GM19099 (cell line): ENCODE measurements around the gene CAMK2D.

ENCODE experiments used
- POLR2A ChIP-seq: IDR thresholded peaks from 3 replicates; pipeline ENCODE4 v1.6.1; 2011; ENCODE audit warnings: low read depth; ENCODE audit not compliant: insufficient read length; ENCODE audit errors: extremely low read depth

Gene CAMK2D

DNA sequence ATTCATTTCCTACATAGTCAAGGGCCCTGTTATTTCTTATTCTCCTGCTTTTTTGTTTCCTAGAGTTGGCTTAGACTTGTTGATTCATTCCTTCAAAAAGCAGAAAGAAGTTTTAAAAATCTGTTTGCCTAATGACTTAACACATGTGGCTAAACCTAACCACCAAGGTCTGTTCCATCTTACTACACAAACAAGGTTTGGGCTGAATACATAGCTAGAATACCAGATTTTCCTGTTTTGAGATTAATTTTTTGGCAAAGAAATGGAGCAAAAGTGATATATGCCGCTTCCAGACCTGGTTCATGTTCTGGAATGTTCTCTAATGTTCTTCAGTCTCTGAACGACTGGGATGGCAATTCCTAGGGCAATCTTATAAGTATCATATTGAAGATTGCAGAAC lies 7.4 kb upstream of the CAMK2D start:
- TF ChIP-seq POLR2A, result no peak

GRCh38 chr4:113766882-113767281 lies 5.3 kb upstream of the CAMK2D start:
- no peak for TF ChIP-seq POLR2A

- TF ChIP-seq POLR2A, result no peak
Observed at GRCh38 chr4:113764720-113765264, 3.3 kb upstream of the CAMK2D start.

GRCh38 chr4:113763029-113763285 lies 1.4 kb upstream of the CAMK2D start:
- TF ChIP-seq POLR2A, result no peak

DNA sequence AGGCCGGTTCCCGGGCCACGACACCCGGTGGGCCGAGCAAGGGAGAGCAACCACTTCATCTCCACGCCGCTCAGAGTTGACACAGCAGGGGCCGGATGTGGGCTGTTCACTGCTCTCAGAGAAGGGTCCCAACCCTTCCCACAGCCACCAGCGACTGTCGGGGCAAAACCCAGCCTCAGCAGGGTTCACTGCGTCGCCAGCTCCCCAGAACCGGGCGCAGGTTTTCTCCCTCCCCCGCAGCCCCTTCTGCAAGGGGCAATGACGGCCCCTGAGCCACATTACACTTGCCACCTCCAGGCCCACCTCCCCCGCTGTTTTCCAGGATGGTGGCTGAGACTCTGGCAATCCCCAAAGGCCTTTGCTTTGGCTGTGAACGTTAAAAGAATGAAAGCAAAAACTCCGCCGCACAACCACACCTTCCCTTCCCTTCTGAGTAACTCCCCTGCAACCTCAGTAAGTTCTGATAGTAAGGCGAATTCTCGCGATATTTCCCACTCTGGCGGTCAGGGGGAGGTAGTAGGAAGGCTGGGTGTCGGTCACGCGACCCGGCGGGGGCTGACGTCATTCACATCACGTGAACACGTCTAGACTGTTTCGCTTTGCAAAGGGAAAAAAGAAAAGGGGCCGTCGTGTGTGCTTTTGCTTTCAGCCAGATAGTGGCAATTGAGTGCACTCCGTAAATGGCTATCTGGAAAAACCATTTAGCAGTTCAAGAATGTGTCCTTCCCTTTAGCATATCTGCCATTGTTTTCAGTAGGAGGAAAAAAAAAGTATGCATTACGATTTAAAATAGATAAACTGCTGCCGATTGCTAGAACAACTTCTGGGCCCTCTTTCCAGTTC lies 869 bp upstream of the CAMK2D start:
- peak; percentile 79 for TF ChIP-seq POLR2A

DNA sequence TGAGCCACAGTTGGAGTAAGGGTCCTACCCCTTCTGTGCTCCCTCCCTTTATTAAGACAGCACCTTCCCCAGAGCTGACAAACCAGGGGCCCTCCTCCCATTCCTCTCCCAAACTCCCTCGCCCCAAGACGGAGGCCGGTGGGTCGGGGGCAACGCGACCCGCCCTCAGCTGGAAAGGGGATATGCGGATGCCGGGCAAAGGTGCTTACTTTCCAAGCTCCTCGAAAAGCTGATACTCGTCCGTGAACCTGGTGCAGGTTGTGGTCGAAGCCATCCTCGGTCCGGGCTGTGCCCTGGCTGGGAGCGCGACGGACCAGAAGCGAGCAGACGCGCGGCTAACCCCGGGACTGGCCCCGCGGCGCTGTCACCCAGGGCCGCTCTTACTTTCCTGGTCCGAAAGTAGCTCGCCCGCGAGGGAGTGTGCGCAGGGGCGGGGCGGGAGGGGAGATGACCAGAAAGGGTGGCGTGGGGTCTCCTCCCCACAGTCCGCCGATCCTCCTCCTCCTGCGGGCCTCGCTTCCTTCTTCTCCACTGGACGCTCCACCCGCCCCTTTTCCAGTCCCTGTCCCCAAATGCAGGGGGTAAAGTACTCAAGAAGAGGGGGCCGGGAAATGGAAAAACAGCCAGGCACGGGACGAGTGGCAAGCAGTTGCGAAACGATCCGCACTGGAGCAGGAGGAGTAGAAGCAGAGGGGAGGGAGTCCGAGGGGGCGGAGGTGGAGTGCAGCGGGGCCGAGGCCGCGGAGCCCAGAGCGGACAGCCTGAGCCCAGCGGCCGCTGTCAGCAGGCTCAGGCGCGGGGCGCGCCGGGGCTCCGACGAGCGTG lies 531 bp downstream of the CAMK2D start:
- TF ChIP-seq POLR2A, result peak; percentile 21

DNA sequence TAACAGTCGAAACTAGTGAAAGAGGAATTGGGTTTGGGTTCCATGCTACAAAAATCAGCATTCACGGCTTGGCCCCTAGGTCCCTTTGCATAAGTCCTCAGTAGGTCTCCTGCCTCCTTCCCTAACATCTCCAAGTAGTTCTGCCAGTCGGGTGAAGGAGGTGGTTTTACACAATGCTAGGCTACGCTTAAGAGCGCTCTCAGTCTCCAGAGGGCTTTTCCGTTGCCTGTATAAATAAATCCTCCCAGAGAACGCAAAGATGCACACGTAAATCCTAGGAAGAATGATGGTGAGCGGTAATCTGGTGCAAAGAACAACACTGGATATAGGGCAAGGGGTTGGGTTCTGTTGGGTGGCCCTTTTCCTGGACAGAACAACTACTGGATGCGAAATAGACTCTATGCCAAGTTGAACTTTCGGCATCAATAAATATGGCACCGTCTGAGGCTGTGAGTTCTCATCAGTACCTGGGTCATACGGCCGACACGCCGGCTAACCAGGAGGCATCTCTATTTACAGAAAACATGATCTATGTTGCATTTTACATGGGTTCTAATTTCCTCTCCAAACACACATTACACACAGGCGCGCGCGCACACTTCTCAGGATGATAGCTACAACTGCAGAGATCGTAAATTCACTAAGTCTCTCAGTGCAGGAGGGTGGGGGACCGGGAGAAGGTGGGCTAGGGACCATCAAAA lies 1.3 kb downstream of the CAMK2D start:
- TF ChIP-seq POLR2A, result peak; percentile 37

- TF ChIP-seq POLR2A, result no peak
Observed at GRCh38 chr4:113759696-113760093, 1.8 kb downstream of the CAMK2D start.

DNA sequence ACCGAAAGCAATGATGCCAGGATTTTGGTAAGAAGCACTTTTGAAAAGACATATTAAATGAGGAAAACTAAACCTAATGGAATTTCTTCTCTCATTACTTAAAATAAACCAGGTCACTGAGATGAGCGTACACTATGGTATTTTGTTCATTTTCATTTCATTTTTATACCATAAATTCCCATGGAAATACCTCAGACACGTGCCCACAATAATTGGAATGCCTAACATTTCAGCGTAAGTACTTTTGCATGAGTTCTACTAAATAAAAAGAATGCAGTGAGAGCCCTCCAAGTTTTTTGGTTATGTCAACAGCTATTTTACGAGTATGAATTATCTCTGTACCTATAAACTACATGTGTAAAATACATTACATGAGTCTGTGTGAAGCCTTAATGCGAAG lies 3.2 kb downstream of the CAMK2D start:
- no peak for TF ChIP-seq POLR2A

GRCh38 chr4:113757486-113757885 lies 4.1 kb downstream of the CAMK2D start:
- TF ChIP-seq POLR2A, result no peak

DNA sequence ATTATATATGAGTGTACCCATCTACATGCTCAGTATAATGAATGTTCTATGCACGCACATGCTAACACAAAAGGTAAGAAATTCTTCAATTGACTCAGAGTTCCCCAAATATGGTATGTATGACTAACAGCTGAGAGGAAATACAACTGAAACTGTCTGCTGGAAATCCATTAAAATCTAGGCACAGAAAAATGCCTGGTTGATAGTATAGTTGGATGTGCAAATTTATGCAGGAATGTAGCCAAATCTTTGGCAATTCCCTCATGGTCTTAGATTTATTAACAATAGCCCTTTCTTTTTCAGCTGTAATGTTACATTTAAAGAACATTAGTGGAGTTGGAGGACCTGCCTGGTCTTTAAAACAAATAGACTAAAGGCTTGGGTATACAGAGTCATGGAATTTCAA lies 5.5 kb downstream of the CAMK2D start:
- no peak for TF ChIP-seq POLR2A

DNA sequence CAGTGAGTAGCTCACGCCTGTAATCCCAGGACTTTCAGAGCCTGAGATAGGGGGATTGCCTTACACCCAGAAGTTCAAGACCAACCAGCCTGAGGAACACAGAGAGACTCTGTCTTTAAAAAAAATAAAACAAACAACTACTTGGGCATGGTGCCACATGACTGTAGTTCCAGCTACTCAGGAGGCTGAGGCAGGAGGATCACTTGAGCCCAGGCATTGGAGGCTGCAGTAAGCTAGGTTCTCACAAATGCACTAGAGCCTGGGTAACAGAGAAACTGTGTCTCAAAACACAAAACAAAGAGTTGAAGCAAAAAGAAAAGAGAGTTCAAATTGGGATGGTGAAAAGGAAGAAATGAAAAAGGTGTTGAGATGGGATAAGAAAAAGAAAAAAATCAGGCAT lies 10.8 kb downstream of the CAMK2D start:
- TF ChIP-seq POLR2A, result no peak

GRCh38 chr4:113750296-113750695 lies 11.2 kb downstream of the CAMK2D start:
- TF ChIP-seq POLR2A, result no peak

DNA sequence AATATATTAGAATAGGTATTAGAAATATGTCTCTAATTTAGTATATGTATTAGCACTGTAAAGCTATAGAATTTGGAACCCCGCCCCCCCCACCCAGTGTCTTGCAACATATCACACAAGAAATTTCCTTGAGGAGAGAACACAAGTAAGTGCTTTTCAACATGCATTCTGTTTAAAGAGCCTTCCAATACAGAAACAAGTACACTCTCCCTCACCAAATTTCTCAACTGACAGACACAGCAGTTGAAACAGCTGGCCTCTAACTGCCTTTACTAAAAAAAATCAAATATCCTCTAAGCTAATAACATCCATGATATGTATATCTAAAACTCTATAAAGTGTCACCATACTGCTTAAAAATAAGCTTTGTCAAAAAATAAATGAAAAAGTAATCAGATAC lies 12.4 kb downstream of the CAMK2D start:
- TF ChIP-seq POLR2A, result no peak

GRCh38 chr4:113747949-113748348 lies 13.6 kb downstream of the CAMK2D start:
- no peak for TF ChIP-seq POLR2A
